Measurements from ENCODE around the gene SLC34A3.

GRCh38 chr9:137256856-137257255, 26.2 kb downstream of the SLC34A3 start:
- TF ChIP-seq REST (IDR thresholded peaks at IDR 0.05; ENCODE audit: low read depth) (no peak), YY1 (IDR thresholded peaks at IDR 0.05; ENCODE audit: low read depth) (no peak), MAX (IDR thresholded peaks at IDR 0.05) (no peak), EP300 (IDR thresholded peaks at IDR 0.05; ENCODE audit: borderline replicate concordance) (no peak), TCF12 (IDR thresholded peaks at IDR 0.05; ENCODE audit: low read depth) (no peak), USF1 (IDR thresholded peaks at IDR 0.05) (no peak), CEBPB (IDR thresholded peaks at IDR 0.05) (no peak), RAD21 (IDR thresholded peaks at IDR 0.05; ENCODE audit: low read depth) (no peak), TAF1 (IDR thresholded peaks at IDR 0.05; ENCODE audit: low read depth) (no peak), CREB1 (IDR thresholded peaks at IDR 0.05; ENCODE audit: low read depth) (no peak), EGR1 (IDR thresholded peaks at IDR 0.05) (no peak), TEAD4 (IDR thresholded peaks at IDR 0.05) (no peak)
